GM03348 (cell line): Measurements from ENCODE around the gene TSPAN18.

Experiments used
- DNase-seq: peaks from one replicate; pipeline ENCODE4 v3.0.0; 2012; ENCODE audit warnings: low spot score

Gene TSPAN18

DNA sequence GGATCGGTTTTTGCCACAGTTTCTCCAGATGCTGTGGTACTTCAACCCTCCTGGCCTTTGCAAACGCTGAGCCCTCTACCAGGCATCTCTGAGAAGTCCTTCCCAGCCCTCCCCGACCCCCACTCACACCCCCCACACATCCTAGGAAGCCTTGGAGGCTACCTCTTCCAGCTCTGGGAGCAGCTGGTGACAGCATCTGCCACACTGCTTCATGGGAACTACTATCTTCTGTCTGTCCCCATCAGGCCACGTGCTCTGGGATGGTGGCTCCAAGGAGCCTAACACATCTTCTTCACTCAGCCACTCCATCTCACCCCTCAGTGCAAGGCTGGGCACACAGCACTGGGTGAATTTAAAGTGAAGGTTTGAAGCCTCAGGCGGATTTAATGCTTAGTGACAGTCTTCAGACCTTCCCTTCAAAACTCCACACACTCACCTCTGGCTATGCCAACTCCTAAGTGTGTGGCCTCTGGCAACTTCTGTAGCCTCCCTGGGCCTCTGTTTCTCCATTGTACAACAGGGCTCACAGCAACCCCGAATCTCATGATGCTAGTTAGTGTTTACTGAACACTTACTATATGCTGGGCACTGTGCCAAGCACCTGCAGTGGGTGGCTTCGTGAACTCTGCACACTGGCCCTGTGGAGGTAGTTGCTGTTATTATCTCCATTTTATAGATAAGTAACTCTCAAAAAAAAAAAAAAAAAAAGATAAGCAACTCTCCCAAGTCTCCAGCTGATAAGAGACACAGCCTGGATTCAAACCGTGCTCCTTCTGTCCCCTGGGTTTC is 231.2 kb downstream of the TSPAN18 start:
- DNase-seq, result no peak

DNA sequence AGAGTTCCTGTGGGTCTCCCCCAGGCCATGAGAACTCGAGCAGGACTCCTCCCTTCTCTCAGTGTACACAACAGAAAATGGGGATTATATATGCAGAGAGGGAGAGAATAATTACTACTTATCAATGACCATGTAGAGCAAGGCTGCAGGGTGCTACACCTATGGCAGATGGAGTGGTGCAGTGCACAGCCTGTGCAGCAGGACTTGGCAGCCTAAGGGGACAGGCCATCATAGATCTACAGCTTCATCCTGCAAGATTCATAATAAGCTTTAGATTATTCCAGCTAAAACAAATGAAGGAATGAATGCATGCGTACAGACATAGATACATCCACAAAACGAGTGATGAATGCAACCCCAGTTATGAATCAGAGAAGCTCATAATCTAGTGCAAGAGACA is 232.3 kb downstream of the TSPAN18 start:
- no peak for DNase-seq

DNA sequence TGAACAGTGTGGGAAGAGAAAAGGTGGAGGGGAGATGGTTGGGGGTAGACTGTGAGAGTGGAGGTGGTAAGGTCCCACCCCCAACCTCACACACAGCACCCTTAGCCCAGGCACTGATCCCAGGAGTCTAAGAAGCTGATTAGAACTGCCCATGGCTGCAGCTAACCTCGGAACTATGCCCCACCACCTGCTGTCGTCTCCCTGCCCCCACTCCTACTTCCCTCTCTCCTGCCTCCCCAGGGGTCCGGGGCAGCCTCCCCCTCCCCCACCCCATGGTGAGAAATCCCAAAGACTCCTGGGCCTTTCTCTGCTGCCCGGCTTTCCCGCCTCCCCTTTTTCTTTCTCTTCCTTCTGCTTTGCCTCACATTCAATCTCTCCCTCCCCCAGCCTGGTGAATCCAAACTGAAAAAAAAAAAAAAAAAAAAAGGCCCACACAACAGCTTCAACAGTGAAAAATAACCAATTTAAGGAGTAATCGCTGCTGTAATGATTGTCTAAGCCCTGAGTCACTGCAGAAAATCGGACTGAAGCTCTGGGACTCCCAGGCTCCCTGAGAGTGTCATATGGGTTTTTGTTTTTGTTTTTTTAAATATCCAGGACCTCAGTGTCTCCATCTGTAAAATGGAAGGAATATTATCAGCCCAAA is 233.6 kb downstream of the TSPAN18 start:
- no peak for DNase-seq

DNA sequence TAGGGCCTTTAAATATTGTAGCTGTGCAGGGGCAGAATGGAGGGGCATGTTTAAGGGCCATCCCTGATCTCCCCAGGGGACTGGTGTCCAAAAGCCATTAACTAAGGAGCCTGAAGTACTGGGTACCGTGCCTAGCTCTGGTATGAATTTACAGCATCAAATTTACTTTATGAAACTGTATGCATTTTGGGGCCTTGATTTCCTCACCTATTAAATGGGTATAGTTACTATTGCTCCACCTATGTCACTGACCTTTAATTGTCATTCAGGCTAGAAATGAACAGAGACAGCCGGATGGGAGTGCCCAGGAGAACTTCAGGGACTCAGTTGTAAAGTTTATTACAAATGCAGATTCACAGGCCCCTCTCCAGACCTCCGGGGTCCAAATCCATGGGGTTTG is 235.7 kb downstream of the TSPAN18 start:
- DNase-seq, result no peak

DNA sequence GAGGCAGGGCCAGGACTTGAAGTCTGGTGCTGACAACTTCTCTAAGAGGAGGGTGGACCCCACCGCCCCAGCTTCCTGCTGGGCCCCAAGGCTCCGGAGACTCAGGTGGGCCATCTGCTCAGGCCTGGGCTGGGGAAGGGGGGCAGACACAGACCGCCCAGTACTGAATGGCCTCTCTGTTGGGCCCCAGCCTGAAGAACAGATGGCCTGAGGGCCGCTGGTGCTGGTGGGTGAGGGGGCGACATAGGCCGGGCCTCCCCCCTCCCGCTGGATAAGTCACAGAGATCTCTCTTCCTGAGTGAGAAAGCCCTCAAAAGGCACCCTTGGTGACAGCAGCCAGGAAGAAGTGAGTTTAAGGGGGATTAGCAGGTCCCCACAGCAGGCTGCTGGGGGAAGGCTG is 236.4 kb downstream of the TSPAN18 start:
- no peak for DNase-seq

DNA sequence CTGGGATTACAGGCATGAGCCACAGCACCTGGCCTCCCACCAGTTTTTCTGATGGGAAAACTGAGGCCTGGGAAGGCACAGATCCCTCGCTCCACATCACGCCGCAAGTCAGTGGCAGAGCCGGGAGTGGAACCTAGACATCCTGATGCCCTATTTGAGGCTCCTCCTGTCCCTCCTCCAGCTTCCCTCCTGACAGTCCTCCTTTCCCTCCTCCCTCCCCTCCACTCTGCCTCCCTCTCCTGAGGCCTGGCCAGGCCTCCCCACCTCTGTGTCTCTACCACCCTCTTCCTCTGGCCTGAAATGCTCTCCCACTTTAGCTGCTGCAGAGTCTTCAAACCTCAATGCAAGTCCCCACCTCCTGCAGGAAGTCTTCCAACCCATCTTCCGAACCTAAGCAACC is 237.2 kb downstream of the TSPAN18 start:
- no peak for DNase-seq

DNA sequence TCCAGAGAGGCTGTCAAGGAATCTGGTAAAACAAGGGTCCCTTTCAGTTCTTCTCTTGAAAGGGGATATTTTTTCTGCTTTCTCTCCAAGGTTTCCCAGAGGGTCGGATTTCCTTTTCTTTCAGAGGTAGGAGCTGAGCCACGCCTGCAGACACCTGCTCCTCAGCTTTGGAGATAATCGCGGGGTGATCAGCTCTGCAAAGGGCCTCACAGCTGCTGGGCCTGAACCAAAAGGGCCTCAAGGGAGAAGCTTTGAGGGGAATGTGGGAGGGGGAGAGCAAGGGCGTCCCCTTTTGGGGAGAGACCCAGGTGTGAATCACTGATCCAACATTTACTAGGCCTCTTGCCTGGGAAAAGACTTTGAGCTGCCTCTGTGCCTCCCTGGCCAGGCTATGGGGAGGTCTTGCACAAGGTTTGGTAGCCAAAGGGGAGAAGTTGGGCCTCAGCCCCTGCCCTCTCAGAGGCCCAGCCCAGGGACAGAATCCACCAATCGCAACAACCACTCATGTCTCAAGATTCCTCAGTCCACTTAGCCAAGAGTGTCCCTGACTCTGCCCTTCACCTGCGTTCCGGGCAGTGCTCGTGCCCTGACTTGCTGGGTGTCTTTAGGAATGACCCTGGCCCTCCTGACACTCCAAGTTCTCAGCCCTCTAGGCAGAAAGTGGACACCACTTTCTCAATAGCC is 237.9 kb downstream of the TSPAN18 start:
- DNase-seq, result no peak

DNA sequence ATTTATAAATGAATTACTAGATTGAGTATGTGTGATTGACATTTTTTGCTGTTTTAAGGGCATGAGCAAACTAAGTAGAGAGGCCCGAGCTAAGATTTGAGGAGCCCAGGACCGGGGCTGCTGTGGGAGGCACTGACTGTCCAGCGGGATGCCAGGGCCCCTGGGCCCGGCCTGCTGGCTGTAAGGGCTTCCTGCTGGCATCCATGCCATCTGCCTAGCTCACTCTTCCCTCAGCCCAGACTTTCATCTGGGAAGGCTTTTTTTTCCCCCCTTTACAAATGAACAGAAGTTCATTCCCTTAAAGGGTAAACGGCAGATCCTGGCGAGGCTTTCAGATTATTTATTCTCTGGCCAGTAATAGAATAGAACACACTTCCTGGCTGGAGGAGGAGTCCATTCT is 239.9 kb downstream of the TSPAN18 start:
- DNase-seq, result no peak

DNA sequence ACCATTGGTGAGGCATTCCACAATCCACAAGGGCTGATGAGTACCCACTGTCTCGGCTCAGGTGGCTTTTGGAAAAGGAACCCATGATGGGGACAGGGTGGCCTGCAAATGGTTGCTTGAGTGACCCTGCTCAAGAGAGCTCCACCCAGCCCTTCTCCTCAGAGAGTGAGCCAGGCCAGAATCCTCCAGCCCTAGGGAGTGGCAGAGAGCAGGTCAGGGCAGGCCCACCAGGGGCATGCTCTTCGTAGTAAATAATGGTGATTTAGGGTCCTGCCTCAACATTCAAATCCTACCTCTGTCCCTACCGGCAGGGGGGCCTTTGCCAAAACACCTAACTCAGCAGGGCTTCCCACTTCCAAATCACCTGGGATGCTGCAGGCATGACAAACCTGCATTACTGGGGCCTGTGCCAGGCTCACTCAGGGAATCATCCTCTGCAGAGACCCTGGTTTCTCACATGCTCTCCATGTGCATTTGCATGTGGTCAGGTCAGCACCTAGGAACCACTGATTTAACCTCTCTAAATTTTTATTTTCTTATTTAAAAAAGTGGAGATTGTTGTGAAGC is 241.3 kb downstream of the TSPAN18 start:
- no peak for DNase-seq

DNA sequence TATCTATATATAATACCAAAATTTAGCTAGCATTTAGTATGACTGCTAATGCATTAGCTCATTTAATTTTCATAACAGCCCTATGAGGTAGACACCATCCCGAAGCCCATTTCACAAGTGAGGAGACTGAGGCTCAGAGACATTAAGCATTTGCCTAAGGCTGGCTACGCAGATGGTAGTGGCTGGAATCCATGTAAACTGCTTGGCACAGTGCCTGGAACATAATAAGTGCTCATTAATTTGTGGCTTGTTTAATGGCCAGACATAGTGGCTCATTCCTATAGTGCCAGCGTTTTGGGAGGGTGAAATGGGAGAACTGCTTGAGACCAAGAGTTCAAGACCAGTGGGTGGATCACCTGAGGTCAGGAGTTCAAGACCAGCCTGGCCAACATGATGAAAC is 241.7 kb downstream of the TSPAN18 start:
- no peak for DNase-seq

DNA sequence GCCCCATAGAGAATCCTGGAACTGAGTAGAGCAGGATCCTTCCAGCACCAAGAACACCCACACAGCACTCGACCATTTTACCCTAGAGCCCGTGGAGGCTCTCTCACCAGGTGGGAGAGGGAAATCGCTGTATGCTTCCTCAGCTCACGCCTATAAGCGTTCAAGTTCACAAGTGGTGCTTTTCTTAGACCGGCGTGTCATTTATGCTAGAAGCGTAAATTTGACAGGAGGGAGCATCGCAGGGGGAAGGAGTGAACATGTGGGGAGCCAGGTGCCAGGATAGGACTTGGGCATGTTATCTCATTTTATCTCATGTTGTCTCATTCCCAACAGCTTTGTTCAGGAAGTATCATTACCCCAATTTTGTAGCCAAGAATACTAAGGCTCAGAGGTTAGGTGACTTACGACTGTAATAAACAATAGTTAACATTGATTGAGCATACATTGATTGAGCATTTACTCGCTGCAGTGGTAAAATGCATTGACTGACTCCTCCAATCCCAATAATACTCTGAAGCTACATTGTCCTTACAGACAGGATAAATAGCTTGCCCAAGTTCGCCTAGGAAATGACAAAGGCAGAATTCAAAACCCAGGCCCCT is 243.0 kb downstream of the TSPAN18 start:
- no peak for DNase-seq

DNA sequence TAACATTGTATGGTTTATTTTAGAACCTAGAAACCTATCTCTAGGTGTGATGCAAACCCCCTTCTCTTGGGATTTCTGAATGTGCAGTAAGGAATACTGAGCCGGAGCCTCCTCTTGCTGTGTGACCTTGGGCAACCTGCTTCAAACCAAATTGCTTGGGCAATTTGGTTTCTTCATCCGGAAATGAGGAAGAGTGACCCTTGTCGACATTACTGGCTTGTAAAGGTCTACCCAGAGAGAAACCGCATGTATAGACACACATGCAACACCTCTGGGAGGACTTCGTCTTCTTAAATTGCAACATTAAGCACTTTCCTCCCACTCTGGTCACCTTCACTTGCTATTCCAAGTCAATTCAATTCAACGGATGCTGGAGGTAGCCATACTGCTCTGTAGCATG is 243.5 kb downstream of the TSPAN18 start:
- no peak for DNase-seq

DNA sequence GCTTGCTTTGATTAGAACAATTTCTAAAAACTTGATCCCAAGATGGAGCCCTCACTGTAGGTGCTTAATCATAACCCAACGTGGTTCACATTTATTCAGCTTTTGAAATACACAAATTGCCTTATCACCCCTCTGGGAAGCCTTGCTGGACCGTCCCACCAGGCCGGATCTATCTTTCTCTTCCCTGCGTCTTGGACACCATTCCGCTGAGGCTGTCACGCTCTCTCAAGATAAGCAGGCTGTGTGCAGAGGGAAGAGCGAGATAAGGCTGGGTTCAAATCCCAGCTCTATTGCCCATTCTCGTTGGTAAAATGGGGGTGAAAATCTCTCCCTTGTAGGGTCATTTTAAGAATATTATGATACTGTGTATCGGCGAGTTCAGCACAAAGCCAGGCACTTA is 244.4 kb downstream of the TSPAN18 start:
- no peak for DNase-seq

DNA sequence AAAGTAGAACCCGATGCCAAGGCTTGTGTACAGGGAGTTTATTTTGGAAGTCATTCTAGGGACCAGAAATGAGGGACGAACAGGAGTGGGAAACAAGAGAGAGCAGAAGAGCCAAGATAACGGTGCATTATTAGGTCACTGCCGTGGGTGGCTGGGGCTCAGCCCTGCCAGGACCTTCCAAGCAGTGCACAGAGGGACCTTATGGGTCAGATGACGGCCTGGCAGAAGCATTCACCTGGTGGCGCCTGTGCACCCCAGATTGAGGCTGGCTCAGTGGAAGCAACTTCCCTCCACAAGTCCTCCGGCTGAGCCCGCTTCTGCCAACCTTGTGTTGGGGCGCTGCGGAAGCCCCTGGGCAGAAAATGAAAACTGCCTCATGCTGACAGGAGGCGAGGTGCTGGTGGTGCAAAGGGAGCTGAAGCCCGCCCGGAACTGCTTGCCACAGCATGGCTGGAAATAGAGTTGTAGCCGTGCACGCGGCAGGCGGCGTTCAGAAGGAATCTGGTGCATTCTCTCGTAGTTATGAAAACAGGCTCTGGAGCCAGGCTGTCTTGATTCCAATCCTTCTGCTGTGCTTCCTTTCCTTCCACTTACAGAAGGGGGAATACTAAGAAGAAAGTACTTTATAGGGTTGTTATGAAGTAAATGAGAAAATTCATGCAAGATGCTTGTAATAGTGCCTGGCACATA is 246.1 kb downstream of the TSPAN18 start:
- peak; percentile 26 for DNase-seq

DNA sequence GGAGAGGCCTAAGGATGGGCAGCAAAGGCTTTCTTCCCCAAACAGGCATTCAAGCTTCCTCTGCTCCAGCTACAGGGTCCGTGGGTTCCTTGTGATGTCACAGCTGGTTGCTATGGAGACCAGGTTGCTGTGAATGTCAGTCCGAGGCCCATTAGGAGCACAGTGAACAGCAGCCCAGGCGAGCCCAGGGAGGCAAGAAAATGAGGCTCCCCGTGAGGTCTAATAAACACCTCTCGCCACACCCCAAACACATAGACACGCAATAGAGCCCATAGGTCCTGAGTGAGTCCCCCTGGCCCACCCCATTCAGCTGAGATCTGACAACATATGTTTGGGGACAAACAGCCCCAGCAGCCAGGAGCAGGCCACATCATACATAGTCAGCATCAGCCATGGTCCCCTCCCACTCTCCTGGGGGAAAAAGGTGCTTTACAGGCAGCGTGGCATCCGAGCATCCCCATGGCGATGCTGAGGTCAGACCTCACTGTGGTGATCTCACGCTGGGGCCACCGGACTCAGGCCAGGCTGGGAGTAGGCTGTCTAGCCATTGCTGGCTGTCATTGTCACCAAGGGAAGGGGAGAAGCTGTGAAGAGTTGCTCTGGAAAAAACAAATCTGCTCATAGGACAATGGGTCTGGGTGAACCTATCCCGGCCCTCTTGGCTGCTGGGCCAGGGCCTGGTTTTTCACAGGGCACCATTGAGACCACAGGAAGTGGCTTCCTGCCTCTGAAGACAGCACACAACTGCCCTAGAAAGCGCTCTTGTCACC is 247.1 kb downstream of the TSPAN18 start:
- no peak for DNase-seq

DNA sequence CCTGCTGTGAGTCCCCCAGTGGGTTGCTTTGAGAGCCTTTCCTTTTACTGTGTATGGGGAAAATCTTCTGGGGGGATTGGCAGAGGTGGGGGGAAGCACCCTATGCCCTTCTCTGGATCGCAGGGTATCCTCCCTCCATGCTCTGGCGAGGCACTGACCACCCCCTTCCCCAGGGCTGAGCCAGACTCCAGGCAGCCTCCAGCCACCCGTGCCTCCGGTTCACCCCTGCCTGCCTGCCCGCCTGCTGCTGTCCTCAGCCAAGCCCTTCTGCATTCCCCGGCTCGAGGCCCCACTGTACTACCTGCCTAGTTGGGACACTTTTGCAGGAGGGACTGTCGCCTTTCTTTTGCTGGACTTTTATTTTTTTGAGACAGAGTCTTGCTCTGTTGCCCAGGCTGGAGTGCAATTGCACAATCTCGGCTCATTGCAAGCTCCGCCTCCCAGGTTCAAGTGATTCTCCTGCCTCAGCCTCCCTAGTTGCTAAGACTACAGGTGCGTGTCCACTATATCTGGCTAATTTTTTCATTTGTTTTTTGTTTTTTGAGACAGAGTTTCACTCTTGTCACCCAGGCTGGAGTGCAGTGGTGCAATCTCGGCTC is 247.7 kb downstream of the TSPAN18 start:
- DNase-seq, result no peak

DNA sequence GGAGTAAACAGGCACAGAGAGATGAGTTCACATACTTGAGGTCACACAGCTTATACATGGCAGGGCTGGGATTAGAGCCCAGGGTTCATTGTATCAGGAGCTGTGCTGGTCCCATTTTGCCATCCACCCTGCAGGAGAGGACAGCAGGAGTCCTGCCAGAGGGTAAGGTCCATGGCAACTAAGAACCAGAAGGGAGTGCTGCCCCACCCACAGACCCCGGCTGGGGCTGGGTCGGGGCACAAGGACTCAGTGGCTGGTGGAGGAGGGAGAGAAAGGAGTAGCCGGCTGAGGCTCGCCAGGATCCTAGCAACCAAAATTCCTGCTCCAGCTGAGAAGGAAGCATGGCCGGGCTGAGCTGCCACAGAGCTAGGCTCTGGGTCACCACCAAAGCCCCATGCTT is 249.8 kb downstream of the TSPAN18 start:
- DNase-seq, result no peak

DNA sequence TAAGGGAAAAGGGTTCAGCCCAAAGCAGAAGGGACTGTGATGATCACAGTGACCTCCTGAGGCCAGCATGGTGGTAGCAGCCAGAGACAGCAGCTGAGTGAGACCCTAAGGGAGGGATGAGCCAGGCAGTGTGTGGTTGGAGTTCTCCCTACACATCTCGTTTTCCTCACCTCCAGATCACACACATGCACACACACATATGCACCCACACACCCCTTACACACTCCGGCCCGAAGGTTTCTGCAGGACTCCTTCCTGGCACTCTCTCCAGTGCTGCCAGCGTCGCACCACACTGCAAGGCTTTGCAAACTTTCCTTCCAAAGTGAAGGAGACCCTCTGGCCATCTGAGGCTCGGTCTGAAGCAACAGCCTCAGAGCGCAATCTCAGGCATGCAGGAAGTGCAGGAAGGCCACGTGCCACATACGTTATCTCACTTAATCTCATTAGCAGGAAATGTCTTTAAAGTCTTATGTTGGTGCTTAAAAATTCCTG is 250.8 kb downstream of the TSPAN18 start:
- no peak for DNase-seq

DNA sequence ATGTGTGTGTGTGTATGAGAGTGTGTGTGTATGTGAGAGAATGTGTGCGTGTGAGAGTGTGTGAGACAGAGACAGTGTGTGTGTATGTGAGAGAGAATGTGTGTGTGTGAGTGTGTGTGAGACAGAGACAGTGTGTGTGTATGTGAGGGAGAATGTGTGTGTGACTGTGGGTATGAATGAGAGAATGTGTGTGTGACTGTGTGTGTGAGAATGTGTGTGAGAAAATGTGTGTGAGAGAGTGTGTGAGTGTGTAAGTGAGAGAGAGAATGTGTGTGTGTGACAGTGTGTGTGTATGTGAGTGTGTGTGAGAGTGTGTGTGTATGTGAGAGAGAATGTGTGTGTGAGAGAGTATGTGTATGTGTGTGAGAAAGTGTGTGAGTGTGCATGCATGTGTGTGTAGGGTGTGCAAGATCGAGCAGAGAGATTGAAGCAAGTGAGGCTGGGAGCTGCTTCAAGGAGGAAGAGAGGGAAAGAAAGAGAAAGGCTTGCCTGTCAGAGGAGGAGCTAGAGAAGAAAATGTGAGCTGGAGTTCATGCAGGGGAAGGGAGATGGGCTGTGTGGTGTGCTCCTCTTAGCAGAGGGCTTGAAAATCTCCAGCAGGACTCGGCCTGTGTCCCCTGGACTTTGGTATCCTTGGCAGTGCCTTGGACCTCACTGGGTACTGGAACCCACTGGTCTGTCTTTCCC is 251.7 kb downstream of the TSPAN18 start:
- DNase-seq, result no peak

DNA sequence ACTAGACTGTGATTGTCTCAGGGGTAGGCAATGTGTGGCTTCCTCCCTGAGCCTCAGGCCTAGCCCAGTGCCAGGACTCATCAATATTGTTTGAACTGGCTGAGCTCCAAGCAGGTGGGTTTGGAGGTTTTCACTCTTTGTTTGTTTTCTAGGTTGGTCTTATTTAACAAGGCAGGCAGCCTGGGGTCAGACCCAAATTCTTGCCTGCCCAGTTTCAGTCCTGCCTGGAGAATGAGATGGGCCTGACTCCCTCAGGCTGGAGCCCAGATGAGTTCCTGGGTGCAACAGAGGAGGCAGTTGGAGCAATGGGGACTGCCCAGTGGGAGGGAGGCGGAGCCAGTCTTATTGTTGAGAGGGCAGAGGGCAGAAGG is 252.2 kb downstream of the TSPAN18 start:
- DNase-seq, result no peak
